ENCODE data around the gene TPM4. TPM values are rescaled to one million over a fixed set of nuclear protein-coding genes. Genes with fewer than 3 reads are reported as not detected.
A peak's percentile ranks its signal among the peaks of the same experiment; 100 is the strongest.

The TPM4 gene
- total and polyA plus RNA-seq, 2 donors: 131 to 253 TPM

- H3K36me3 ChIP-seq (ENCODE audit: control insufficient read depth in 2 of 2, insufficient read depth in 2 of 2, low read length in 1 of 2): peaks cover 31 to 34% of the 10 kb centered on the region in 2 donors
- no peaks in the 10 kb centered on the region for H3K9me3 ChIP-seq (ENCODE audit: control insufficient read depth in 2 of 2, insufficient read depth in 1 of 2, low read length in 1 of 2)
- H3K4me3 ChIP-seq (ENCODE audit: low read length in 2 of 2): no peak overlapping the region
- DNase-seq (ENCODE audit: low read depth in 6 of 9, low spot score in 9 of 9): no peak
- no peak overlapping the region for H3K27ac ChIP-seq (ENCODE audit: low read depth in 1 of 2, low read length in 1 of 2)
- peaks cover 0 to 7% of the 10 kb centered on the region in 2 donors for H3K4me1 ChIP-seq (ENCODE audit: control insufficient read depth in 2 of 2, insufficient read depth in 2 of 2, low read length in 2 of 2)
- WGBS: 93% methylated on average over 16 of the region's 16 CpGs
- H3K27me3 ChIP-seq (ENCODE audit: control insufficient read depth in 2 of 2, insufficient read depth in 1 of 2, low read length in 1 of 2): no peaks in the 10 kb centered on the region
These were observed 60.1 kb downstream of the TPM4 start for GRCh38 chr19:16136185-16136999.

- peaks cover 0 to 22% of the 10 kb centered on the region in 2 donors for H3K4me1 ChIP-seq (ENCODE audit: control insufficient read depth in 2 of 2, insufficient read depth in 2 of 2, low read length in 2 of 2)
- no peaks in the 10 kb centered on the region for H3K27me3 ChIP-seq (ENCODE audit: control insufficient read depth in 2 of 2, insufficient read depth in 1 of 2, low read length in 1 of 2)
- no peak for DNase-seq (ENCODE audit: low read depth in 6 of 9, low spot score in 9 of 9)
- peaks cover 0 to 3% of the 10 kb centered on the region in 2 donors for H3K9me3 ChIP-seq (ENCODE audit: control insufficient read depth in 2 of 2, insufficient read depth in 1 of 2, low read length in 1 of 2)
- WGBS: 15% methylated on average over 13 of the region's 13 CpGs
- peaks cover 0 to 1% of the 10 kb centered on the region in 2 donors for H3K36me3 ChIP-seq (ENCODE audit: control insufficient read depth in 2 of 2, insufficient read depth in 2 of 2, low read length in 1 of 2)
- H3K27ac ChIP-seq (ENCODE audit: low read depth in 1 of 2, low read length in 1 of 2): no peak overlapping the region
- no peak overlapping the region for H3K4me3 ChIP-seq (ENCODE audit: low read length in 2 of 2)
These were observed 63.5 kb downstream of the TPM4 start for GRCh38 chr19:16139752-16140151.

GRCh38 chr19:16141043-16141442 lies 64.7 kb downstream of the TPM4 start:
- Histone ChIP-seq H3K4me3 (ENCODE audit: low read length in 2 of 2) (no peak overlapping the region), H3K27ac (ENCODE audit: low read depth in 1 of 2, low read length in 1 of 2) (no peak overlapping the region), H3K27me3 (ENCODE audit: control insufficient read depth in 2 of 2, insufficient read depth in 1 of 2, low read length in 1 of 2) (no peaks in the 10 kb centered on the region), H3K9me3 (ENCODE audit: control insufficient read depth in 2 of 2, insufficient read depth in 1 of 2, low read length in 1 of 2) (peaks cover 0 to 3% of the 10 kb centered on the region in 2 donors), H3K36me3 (ENCODE audit: control insufficient read depth in 2 of 2, insufficient read depth in 2 of 2, low read length in 1 of 2) (no peaks in the 10 kb centered on the region), H3K4me1 (ENCODE audit: control insufficient read depth in 2 of 2, insufficient read depth in 2 of 2, low read length in 2 of 2) (peaks cover 0 to 22% of the 10 kb centered on the region in 2 donors)
- 40% methylated on average over 4 of the region's 4 CpGs for WGBS
- peak in 1 of 9 donors; percentile 12 for DNase-seq (ENCODE audit: low read depth in 6 of 9, low spot score in 9 of 9)

DNA sequence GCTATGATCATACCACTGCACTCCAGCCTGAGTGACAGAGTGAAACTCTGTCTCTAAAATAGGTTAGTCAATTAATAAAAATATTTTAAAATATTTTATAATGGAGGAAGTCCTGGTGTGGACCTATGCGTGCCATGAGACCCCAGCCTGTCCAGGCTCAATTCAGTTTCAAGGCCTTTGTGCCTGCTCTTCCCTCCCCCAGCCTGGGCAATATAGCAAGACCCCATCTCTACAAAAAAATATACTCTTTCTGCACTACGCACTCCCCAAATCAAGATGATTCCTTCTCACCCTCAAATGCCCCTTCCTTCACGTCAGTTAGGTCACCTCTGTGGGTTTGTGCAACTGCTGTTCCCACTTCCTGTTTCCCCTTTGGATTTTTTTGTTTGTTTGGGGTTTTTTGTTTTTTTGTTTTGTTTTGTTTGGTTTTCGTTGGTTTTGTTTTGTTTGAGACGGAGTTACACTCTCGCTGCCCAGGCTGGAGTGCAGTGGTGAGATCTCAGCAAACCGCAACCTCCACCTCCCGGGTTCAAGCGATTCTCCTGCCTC lies 65.8 kb downstream of the TPM4 start:
- H3K27me3 ChIP-seq (ENCODE audit: control insufficient read depth in 2 of 2, insufficient read depth in 1 of 2, low read length in 1 of 2): no peaks in the 10 kb centered on the region
- peaks cover 0 to under 1% of the 10 kb centered on the region in 2 donors for H3K36me3 ChIP-seq (ENCODE audit: control insufficient read depth in 2 of 2, insufficient read depth in 2 of 2, low read length in 1 of 2)
- H3K4me1 ChIP-seq (ENCODE audit: control insufficient read depth in 2 of 2, insufficient read depth in 2 of 2, low read length in 2 of 2): peaks cover 0 to 22% of the 10 kb centered on the region in 2 donors
- no peak overlapping the region for H3K4me3 ChIP-seq (ENCODE audit: low read length in 2 of 2)
- H3K27ac ChIP-seq (ENCODE audit: low read depth in 1 of 2, low read length in 1 of 2): no peak overlapping the region
- peak in 1 of 9 donors; percentile 15 for DNase-seq (ENCODE audit: low read depth in 6 of 9, low spot score in 9 of 9)
- WGBS: 84% methylated on average over 9 of the region's 9 CpGs
- peaks cover 0 to 3% of the 10 kb centered on the region in 2 donors for H3K9me3 ChIP-seq (ENCODE audit: control insufficient read depth in 2 of 2, insufficient read depth in 1 of 2, low read length in 1 of 2)

- H3K36me3 ChIP-seq (ENCODE audit: control insufficient read depth in 2 of 2, insufficient read depth in 2 of 2, low read length in 1 of 2): peaks cover 0 to 2% of the 10 kb centered on the region in 2 donors
- H3K27ac ChIP-seq (ENCODE audit: low read depth in 1 of 2, low read length in 1 of 2): peak within 1 kb of the TSS; percentile 44 to 85
- no peaks in the 10 kb centered on the region for H3K27me3 ChIP-seq (ENCODE audit: control insufficient read depth in 2 of 2, insufficient read depth in 1 of 2, low read length in 1 of 2)
- peak within 1 kb of the TSS; percentile 42 to 51 for H3K4me3 ChIP-seq (ENCODE audit: low read length in 2 of 2)
- DNase-seq (ENCODE audit: low read depth in 6 of 9, low spot score in 9 of 9): peak; percentile 43 to 90 (median 62)
- WGBS: 12% methylated on average over 13 of the region's 13 CpGs
- peaks cover 0 to 3% of the 10 kb centered on the region in 2 donors for H3K9me3 ChIP-seq (ENCODE audit: control insufficient read depth in 2 of 2, insufficient read depth in 1 of 2, low read length in 1 of 2)
- peaks cover 0 to 22% of the 10 kb centered on the region in 2 donors for H3K4me1 ChIP-seq (ENCODE audit: control insufficient read depth in 2 of 2, insufficient read depth in 2 of 2, low read length in 2 of 2)
These were observed 67.3 kb downstream of the TPM4 start, which contains the start of gene HSH2D for GRCh38 chr19:16143399-16144215. HSH2D (plus strand) TSS chr19:16143685; CDS start chr19:16148751, 5,066 bp downstream.

DNA sequence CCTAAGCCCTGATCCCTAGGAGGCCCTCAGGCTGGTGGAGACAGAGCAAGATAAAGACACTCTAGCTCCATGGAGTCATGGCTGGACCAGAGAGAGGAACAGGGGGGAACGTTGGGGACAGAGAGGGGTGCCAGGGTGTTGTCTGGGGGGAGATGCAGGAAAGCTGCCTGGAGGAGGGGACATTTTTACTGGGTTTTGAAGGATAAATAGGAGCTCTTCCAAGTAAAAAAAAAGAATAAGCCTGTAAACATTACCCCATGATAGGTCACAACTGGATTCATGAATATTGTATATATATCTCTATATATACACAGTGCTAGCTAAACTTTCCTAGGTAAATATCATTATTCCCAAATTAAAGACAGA lies 67.9 kb downstream of the TPM4 start:
- peaks cover 0 to 22% of the 10 kb centered on the region in 2 donors for H3K4me1 ChIP-seq (ENCODE audit: control insufficient read depth in 2 of 2, insufficient read depth in 2 of 2, low read length in 2 of 2)
- 2% methylated on average over 1 of the region's 1 CpG for WGBS
- H3K9me3 ChIP-seq (ENCODE audit: control insufficient read depth in 2 of 2, insufficient read depth in 1 of 2, low read length in 1 of 2): peaks cover 0 to 3% of the 10 kb centered on the region in 2 donors
- peak overlapping the region; percentile 44 to 85 for H3K27ac ChIP-seq (ENCODE audit: low read depth in 1 of 2, low read length in 1 of 2)
- peak overlapping the region; percentile 42 to 51 for H3K4me3 ChIP-seq (ENCODE audit: low read length in 2 of 2)
- no peaks in the 10 kb centered on the region for H3K27me3 ChIP-seq (ENCODE audit: control insufficient read depth in 2 of 2, insufficient read depth in 1 of 2, low read length in 1 of 2)
- DNase-seq (ENCODE audit: low read depth in 6 of 9, low spot score in 9 of 9): no peak
- H3K36me3 ChIP-seq (ENCODE audit: control insufficient read depth in 2 of 2, insufficient read depth in 2 of 2, low read length in 1 of 2): peaks cover 0 to 2% of the 10 kb centered on the region in 2 donors

- Histone ChIP-seq H3K27me3 (ENCODE audit: control insufficient read depth in 2 of 2, insufficient read depth in 1 of 2, low read length in 1 of 2) (no peaks in the 10 kb centered on the region), H3K36me3 (ENCODE audit: control insufficient read depth in 2 of 2, insufficient read depth in 2 of 2, low read length in 1 of 2) (peaks cover 0 to 2% of the 10 kb centered on the region in 2 donors), H3K4me3 (ENCODE audit: low read length in 2 of 2) (no peak overlapping the region), H3K4me1 (ENCODE audit: control insufficient read depth in 2 of 2, insufficient read depth in 2 of 2, low read length in 2 of 2) (peaks cover 0 to 17% of the 10 kb centered on the region in 2 donors), H3K27ac (ENCODE audit: low read depth in 1 of 2, low read length in 1 of 2) (no peak overlapping the region), H3K9me3 (ENCODE audit: control insufficient read depth in 2 of 2, insufficient read depth in 1 of 2, low read length in 1 of 2) (peaks cover 0 to 3% of the 10 kb centered on the region in 2 donors)
- WGBS: 40% methylated on average over 5 of the region's 5 CpGs
- DNase-seq (ENCODE audit: low read depth in 6 of 9, low spot score in 9 of 9): no peak
These were observed 69.8 kb downstream of the TPM4 start for GRCh38 chr19:16146112-16146511.

DNA sequence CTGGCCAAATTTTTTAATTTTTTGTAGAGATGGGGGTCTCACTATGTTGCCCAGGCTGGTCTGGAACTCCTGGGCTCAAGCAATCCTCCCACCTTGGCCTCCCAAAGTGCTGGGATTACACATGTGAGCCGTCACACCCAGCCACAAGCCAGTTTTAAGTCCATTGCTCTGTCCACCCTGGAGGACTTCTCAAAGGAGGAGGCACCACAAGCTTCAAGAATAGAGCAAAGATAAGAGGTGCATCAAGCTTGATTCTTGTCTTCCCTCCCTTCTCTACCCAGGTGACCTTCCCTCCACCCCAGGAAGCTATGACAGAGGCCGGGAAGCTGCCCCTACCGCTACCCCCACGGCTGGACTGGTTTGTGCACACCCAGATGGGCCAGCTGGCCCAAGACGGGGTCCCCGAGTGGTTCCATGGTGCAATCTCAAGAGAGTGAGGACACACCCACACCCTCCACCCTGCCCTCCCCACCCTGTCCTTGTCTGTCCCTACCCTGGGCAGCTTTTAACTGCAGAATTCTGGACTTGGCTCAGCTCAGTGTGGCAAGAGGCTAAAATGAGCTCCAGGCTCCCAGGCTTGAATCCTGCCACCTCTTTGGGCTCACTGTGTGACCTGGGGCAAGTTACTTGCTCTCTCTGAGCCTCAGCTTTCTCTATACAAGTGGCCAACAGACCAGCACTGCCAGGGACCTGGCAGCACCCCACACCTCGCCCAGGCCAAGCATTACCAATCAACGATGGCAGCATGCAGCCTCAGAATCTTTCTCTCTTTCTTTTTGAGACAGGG lies 72.3 kb downstream of the TPM4 start:
- WGBS: 80% methylated on average over 8 of the region's 8 CpGs
- Histone ChIP-seq H3K36me3 (ENCODE audit: control insufficient read depth in 2 of 2, insufficient read depth in 2 of 2, low read length in 1 of 2) (peaks cover 3 to 4% of the 10 kb centered on the region in 2 donors), H3K4me1 (ENCODE audit: control insufficient read depth in 2 of 2, insufficient read depth in 2 of 2, low read length in 2 of 2) (peaks cover 0 to 8% of the 10 kb centered on the region in 2 donors), H3K4me3 (ENCODE audit: low read length in 2 of 2) (no peak overlapping the region), H3K9me3 (ENCODE audit: control insufficient read depth in 2 of 2, insufficient read depth in 1 of 2, low read length in 1 of 2) (peaks cover 0 to 3% of the 10 kb centered on the region in 2 donors), H3K27ac (ENCODE audit: low read depth in 1 of 2, low read length in 1 of 2) (peak overlapping the region in 1 of 2 donors; percentile 15), H3K27me3 (ENCODE audit: control insufficient read depth in 2 of 2, insufficient read depth in 1 of 2, low read length in 1 of 2) (no peaks in the 10 kb centered on the region)
- no peak for DNase-seq (ENCODE audit: low read depth in 6 of 9, low spot score in 9 of 9)

Data from thymus (tissue), 11 donors.